Neural crest cell (in vitro differentiated cells): ENCODE measurements around the gene PIK3C2G. TPM values are rescaled to one million over a fixed set of nuclear protein-coding genes. Genes with fewer than 3 reads are reported as not detected.

ENCODE experiments used
- DNase-seq: peaks from one replicate; pipeline ENCODE4 v3.0.0; 2021; ENCODE audit warnings: low read depth, mixed read lengths, low spot score
- H3K27ac Mint-ChIP-seq: one replicate; pipeline ENCODE4 v1.8.0; 2021; ENCODE audit warnings: mild to moderate bottlenecking, mixed read lengths; ENCODE audit not compliant: unreplicated experiment
- H3K27me3 Mint-ChIP-seq: 2 replicates; pipeline ENCODE4 v1.8.0; 2021; ENCODE audit warnings: low read depth, mild to moderate bottlenecking, mixed read lengths
- H3K36me3 Mint-ChIP-seq: 2 replicates; pipeline ENCODE4 v1.8.0; 2021; ENCODE audit warnings: low read depth, mild to moderate bottlenecking, mixed read lengths
- H3K4me1 Mint-ChIP-seq: 2 replicates; pipeline ENCODE4 v1.8.0; 2021; ENCODE audit warnings: mixed read lengths
- H3K4me3 Mint-ChIP-seq: one replicate; pipeline ENCODE4 v1.8.0; 2021; ENCODE audit warnings: mild to moderate bottlenecking, mixed read lengths
- H3K9me3 Mint-ChIP-seq: 2 replicates; pipeline ENCODE4 v1.8.0; 2021; ENCODE audit warnings: mixed read lengths
- total RNA-seq: library from RNA; stranded (reverse); gene quantifications from 2 replicates; pipeline ENCODE4 v1.2.1, GENCODE V29; 2021
- TF ChIP-seq, protein P1 (sequence below): fragments of 200-600 bp; sonication (generic); conservative IDR thresholded peaks from 2 replicates; pipeline ENCODE4 v1.5.0; 2021; ENCODE audit warnings: antibody characterized with exemption, mild to moderate bottlenecking

PIK3C2G gene
- total RNA-seq, 1 donor from 2014 or later, result not detected

DNA sequence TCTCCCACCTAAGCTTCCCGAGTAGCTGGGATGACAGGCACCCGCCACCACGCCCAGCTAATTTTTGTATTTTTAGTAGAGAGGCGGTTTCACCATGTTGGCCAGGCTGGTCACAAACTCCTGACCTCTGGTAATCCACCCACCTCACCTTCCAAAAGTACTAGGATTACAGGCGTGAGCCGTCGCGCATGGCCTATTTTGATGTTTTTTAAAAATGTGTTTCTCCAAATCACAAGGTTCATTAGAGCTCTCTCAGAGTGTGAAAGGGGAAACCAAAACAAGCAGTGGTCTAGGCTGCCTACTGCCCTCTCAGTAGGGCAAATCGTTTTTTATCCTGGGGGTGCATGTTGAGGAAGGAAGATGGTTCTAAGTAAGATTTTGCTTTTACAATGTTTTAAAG lies 211.5 kb downstream of the PIK3C2G start:
- Mint-ChIP-seq H3K27me3 (peaks cover 18% of the 10 kb centered on the region), H3K36me3 (no peaks in the 10 kb centered on the region), H3K4me1 (peaks cover 11% of the 10 kb centered on the region), H3K4me3 (no peak overlapping the region), H3K9me3 (peaks cover 3% of the 10 kb centered on the region), H3K27ac (peak overlapping the region; percentile 32)
- DNase-seq, result no peak
- TF ChIP-seq, protein P1, sequence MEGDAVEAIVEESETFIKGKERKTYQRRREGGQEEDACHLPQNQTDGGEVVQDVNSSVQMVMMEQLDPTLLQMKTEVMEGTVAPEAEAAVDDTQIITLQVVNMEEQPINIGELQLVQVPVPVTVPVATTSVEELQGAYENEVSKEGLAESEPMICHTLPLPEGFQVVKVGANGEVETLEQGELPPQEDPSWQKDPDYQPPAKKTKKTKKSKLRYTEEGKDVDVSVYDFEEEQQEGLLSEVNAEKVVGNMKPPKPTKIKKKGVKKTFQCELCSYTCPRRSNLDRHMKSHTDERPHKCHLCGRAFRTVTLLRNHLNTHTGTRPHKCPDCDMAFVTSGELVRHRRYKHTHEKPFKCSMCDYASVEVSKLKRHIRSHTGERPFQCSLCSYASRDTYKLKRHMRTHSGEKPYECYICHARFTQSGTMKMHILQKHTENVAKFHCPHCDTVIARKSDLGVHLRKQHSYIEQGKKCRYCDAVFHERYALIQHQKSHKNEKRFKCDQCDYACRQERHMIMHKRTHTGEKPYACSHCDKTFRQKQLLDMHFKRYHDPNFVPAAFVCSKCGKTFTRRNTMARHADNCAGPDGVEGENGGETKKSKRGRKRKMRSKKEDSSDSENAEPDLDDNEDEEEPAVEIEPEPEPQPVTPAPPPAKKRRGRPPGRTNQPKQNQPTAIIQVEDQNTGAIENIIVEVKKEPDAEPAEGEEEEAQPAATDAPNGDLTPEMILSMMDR, result no peak

DNA sequence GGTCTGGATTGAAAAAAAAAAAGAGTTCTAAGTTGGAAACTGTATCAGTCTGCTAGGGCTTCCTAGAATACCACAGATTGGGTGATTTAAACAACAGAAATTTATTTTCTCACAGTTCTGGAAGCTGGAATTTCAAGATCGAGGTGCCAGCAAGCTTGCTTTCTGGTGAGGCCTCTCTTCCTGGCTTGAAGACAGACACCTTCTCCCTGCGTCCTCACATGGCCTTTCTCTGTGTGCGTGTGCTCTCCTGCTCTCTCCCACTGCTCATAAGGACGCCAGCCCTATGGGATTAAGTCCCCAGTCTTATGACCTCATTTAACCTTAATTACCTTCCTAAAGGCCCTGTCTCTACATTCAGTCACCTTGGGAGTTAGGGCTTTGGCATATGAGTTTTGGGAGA lies 215.5 kb downstream of the PIK3C2G start:
- no peak for DNase-seq
- Mint-ChIP-seq H3K27ac (no peak overlapping the region), H3K4me3 (no peak overlapping the region), H3K27me3 (peaks cover 5% of the 10 kb centered on the region), H3K36me3 (no peaks in the 10 kb centered on the region), H3K9me3 (peaks cover 3% of the 10 kb centered on the region), H3K4me1 (no peaks in the 10 kb centered on the region)
- TF ChIP-seq, protein P1, result no peak

DNA sequence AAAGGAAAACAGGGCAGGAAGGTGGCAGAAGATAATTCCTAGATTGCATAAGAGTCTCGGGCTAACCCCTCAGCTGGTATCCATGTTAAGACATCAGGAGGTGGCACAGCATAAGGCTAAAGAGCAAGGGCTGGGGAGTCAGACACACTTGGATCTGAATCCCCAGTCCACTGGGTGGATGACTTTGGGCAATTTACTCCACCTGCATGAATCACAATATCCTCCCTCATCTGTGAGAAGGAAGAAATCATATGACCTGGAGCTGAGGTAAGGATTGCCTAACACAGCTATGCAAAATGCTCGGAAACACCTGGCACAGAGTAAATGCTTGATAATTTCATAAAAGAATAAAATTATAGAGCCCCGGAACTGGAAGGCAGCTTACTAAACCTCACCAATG lies 217.9 kb downstream of the PIK3C2G start:
- TF ChIP-seq, protein P1, result no peak
- DNase-seq, result no peak
- no peak overlapping the region for H3K27ac Mint-ChIP-seq
- H3K4me3 Mint-ChIP-seq, result no peak overlapping the region
- H3K36me3 Mint-ChIP-seq, result no peaks in the 10 kb centered on the region
- H3K9me3 Mint-ChIP-seq, result peaks cover 3% of the 10 kb centered on the region
- H3K27me3 Mint-ChIP-seq, result no peaks in the 10 kb centered on the region
- peaks cover 5% of the 10 kb centered on the region for H3K4me1 Mint-ChIP-seq

DNA sequence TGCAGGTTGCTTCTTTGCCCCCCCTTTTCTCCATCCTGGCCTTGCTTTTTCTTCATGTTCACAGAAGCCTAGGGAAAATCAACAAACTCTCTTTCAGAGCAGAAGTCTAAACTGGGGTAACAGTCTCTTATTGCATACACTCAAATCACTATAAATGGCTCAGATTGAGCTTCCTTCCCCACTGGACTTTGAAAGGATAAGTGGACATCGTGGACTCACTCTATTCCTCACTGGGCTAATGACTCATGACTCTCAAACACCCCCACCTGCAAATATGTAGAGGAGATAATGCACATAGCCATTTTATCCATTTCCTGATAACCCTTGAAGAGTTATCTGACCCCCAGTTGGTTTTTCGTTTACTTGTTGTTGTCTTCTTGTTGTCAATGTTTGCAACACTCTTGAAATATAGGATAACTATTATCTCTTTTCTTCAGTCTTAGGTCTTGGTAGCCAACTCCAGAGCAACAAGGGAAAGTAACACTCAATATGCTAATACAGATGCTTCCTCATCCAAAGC lies 221.3 kb downstream of the PIK3C2G start:
- TF ChIP-seq, protein P1, result no peak
- no peak for DNase-seq
- Mint-ChIP-seq H3K27ac (no peak overlapping the region), H3K36me3 (no peaks in the 10 kb centered on the region), H3K9me3 (peaks cover 3% of the 10 kb centered on the region), H3K27me3 (no peaks in the 10 kb centered on the region), H3K4me3 (no peak overlapping the region), H3K4me1 (peaks cover 5% of the 10 kb centered on the region)

DNA sequence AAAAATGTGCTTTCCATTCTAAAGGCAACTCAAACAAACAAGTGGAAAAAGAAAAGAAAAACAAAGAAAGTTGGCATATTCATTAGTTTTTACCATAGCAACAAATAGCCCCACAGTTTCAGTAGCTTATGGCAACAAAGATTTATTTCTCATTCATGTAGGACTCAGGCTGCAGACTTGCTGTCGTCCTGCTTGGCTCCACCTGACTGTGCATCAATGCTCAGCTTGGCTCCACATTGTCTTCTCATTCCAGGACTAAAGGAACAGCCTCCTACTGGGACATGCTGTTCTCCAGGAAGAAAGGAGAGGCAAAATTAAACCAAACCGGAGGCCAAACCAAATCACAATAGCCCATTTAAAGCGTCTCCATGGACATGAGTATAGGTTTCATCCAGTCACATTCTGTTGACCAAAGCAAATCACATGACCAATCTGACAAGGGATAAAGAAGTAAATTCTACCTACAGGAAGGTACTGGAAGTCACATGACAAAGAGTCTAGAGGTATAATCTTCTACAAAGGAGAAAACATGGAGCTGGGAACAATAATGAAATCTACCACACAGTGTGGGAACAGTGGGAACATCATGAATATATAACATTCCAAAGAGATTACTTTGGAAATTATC lies 222.5 kb downstream of the PIK3C2G start:
- no peak overlapping the region for H3K27ac Mint-ChIP-seq
- no peak overlapping the region for H3K4me3 Mint-ChIP-seq
- peaks cover 3% of the 10 kb centered on the region for H3K9me3 Mint-ChIP-seq
- TF ChIP-seq, protein P1, result no peak
- peaks cover 5% of the 10 kb centered on the region for H3K4me1 Mint-ChIP-seq
- H3K27me3 Mint-ChIP-seq, result no peaks in the 10 kb centered on the region
- no peaks in the 10 kb centered on the region for H3K36me3 Mint-ChIP-seq
- no peak for DNase-seq
